Ascending aorta (tissue), 2 donors: Measurements from ENCODE around the gene COL19A1. TPM values are rescaled to one million over a fixed set of nuclear protein-coding genes. Genes with fewer than 3 reads are reported as not detected.
"Not testable (repeated sequence)": the region's sequence is repeated elsewhere in the genome, so short reads cannot be mapped to it uniquely, and the experiment has no call there.

Experiments used
- DNase-seq, 2 donors: peaks; one replicate each; pipeline ENCODE4 v3.0.0-alpha.2; 2019; ENCODE audit warnings: low spot score in 2 of 2
- H3K27ac ChIP-seq, 2 donors: fragments of 200-600 bp; sonication (generic); one replicate each; pipeline ENCODE4 v1.5.1; 2016 to 2017; ENCODE audit warnings: mild to moderate bottlenecking in 1 of 2
- H3K27me3 ChIP-seq: fragments of 200-600 bp; sonication (generic); one replicate; pipeline ENCODE4 v1.5.1; 2017
- H3K36me3 ChIP-seq, 2 donors: fragments of 200-600 bp; sonication (generic); one replicate each; pipeline ENCODE4 v1.5.1; 2016
- H3K4me1 ChIP-seq, 2 donors: fragments of 200-600 bp; sonication (generic); one replicate each; pipeline ENCODE4 v1.5.1; 2016 to 2017; ENCODE audit warnings: mild to moderate bottlenecking in 1 of 2
- H3K4me3 ChIP-seq, 2 donors: fragments of 200-600 bp; sonication (generic); one replicate each; pipeline ENCODE4 v1.5.1; 2016 to 2017; ENCODE audit warnings: mild to moderate bottlenecking in 1 of 2
- H3K9me3 ChIP-seq, 2 donors: fragments of 200-600 bp; sonication (generic); one replicate each; pipeline ENCODE4 v1.5.1; 2016
- CTCF ChIP-seq, 3 experiments: fragments of 200-600 bp in 2 of 3; fragments of 450-650 bp in 1 of 3; sonication (generic) in 2 of 3; IDR thresholded peaks; one replicate each; pipeline ENCODE4 v1.5.1; 2016 to 2019; ENCODE audit warnings: antibody characterized with exemption in 3 of 3, mild to moderate bottlenecking in 1 of 3, moderate library complexity in 1 of 3
- intact Hi-C: fragments of 100-400 bp; cut with DNase I; formaldehyde crosslinking; loops from one replicate; pipeline ENCODE4 v1.15.1; 2023
- total RNA-seq: library from RNA; depleted of rRNA; stranded (reverse); fragments of >200 nt; gene quantifications from one replicate; pipeline ENCODE4 v1.1.0, GENCODE V29; 2016

Gene COL19A1
- total RNA-seq, 1 donor from 2014 or later = not detected

DNA sequence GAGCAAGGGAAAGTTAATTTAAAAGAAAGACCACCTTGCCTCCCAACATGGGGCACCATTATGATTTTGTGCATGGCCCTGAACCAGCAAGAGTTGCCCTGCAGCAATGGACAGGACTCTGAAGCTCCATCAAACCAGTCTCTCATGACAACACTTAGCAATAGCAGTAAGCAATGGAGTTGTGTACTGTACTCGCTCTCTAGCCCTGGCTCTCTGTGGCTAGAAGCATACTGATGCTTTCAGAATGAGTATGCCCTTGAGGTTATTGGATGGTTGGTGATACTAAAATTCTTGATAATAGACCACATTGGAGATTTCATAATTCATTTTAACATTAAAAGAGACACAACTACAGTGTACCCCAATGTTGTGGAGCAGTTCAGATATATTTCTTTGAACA lies 46.3 kb upstream of the COL19A1 start:
- no peaks in the 10 kb centered on the region for H3K4me1 ChIP-seq
- no peak overlapping the region for H3K4me3 ChIP-seq
- no peaks in the 10 kb centered on the region for H3K9me3 ChIP-seq
- no peaks in the 10 kb centered on the region for H3K27me3 ChIP-seq
- TF ChIP-seq CTCF (IDR thresholded peaks at IDR 0.05) = no peak
- intact Hi-C loops = no loop called here
- no peak overlapping the region for H3K27ac ChIP-seq
- H3K36me3 ChIP-seq = no peaks in the 10 kb centered on the region
- no peak for DNase-seq

DNA sequence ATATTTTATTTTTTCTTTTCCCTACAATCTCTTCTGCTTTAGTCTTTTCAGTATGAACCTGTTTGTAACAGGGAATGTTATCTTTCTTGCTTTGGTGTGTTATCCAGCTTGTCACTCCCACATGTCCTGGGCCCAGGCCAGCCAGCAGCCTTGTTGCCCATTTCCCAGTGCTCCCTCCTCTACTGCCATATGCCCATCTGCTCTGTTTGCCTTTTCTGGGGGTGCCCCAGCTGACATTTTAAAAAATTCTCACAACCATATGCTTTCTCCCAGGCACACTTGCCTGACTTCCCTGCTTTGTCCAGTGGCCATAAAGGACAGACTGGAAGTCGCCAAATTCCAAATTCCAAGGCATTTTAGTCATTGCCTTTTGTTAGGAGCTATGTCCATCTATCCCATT lies 45.9 kb upstream of the COL19A1 start:
- Histone ChIP-seq H3K4me3 (no peak overlapping the region), H3K4me1 (no peaks in the 10 kb centered on the region), H3K9me3 (no peaks in the 10 kb centered on the region), H3K36me3 (no peaks in the 10 kb centered on the region), H3K27ac (no peak overlapping the region), H3K27me3 (no peaks in the 10 kb centered on the region)
- intact Hi-C loops = no loop called here
- DNase-seq = no peak
- no peak for TF ChIP-seq CTCF (IDR thresholded peaks at IDR 0.05)

DNA sequence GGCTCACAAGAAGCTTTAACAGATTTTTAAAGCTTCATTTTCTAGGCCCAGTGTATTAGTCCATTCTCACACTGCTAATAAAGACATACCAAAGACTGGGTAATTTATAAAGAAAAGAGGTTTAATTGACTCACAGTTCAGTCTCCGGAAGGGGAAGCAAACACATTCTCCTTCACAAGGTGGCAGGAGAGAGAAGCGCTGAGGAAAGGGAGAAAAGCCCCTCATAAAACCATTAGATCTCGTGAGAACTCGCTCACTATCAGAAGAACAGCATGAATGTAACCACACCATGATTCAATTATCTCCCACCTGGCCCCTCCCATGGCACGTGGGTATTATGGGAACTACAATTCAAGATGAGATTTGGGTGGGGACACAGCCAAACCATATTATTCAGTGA lies 42.0 kb upstream of the COL19A1 start:
- H3K9me3 ChIP-seq, H3K27ac ChIP-seq, intact Hi-C loops, H3K27me3 ChIP-seq, H3K36me3 ChIP-seq, H3K4me3 ChIP-seq, DNase-seq, H3K4me1 ChIP-seq: not testable (repeated sequence)

GRCh38 chr6:69825904-69826303 lies 40.5 kb upstream of the COL19A1 start:
- no peak for TF ChIP-seq CTCF (IDR thresholded peaks at IDR 0.05)
- Histone ChIP-seq H3K27me3 (no peaks in the 10 kb centered on the region), H3K9me3 (no peaks in the 10 kb centered on the region), H3K4me3 (no peak overlapping the region), H3K36me3 (no peaks in the 10 kb centered on the region), H3K27ac (no peak overlapping the region), H3K4me1 (no peaks in the 10 kb centered on the region)
- no peak for DNase-seq
- intact Hi-C loops = no loop called here

GRCh38 chr6:69827276-69827893 lies 39.0 kb upstream of the COL19A1 start:
- H3K36me3 ChIP-seq = no peaks in the 10 kb centered on the region
- H3K9me3 ChIP-seq = no peaks in the 10 kb centered on the region
- no peak overlapping the region for H3K4me3 ChIP-seq
- no peaks in the 10 kb centered on the region for H3K4me1 ChIP-seq
- TF ChIP-seq CTCF (IDR thresholded peaks at IDR 0.05) = no peak
- intact Hi-C loops = no loop called here
- H3K27me3 ChIP-seq = no peaks in the 10 kb centered on the region
- no peak for DNase-seq
- H3K27ac ChIP-seq = no peak overlapping the region

- H3K27me3 ChIP-seq = no peaks in the 10 kb centered on the region
- H3K36me3 ChIP-seq = no peaks in the 10 kb centered on the region
- no peak overlapping the region for H3K4me3 ChIP-seq
- H3K9me3 ChIP-seq = no peaks in the 10 kb centered on the region
- DNase-seq = no peak
- TF ChIP-seq CTCF (IDR thresholded peaks at IDR 0.05) = no peak
- H3K4me1 ChIP-seq = no peaks in the 10 kb centered on the region
- intact Hi-C loops = no loop called here
- H3K27ac ChIP-seq = no peak overlapping the region
These were observed 33.8 kb upstream of the COL19A1 start for GRCh38 chr6:69832558-69832957.
